GM18873 (cell line): ENCODE data around the gene SCD5.

Experiments
- ATAC-seq: cut with Tn5 transposase; IDR thresholded peaks from one replicate; pipeline ENCODE4 v1.9.1; 2021; ENCODE audit warnings: mild to moderate bottlenecking, moderate library complexity, moderate number of reproducible peaks; ENCODE audit not compliant: unreplicated experiment, low FRiP score

SCD5 gene

DNA sequence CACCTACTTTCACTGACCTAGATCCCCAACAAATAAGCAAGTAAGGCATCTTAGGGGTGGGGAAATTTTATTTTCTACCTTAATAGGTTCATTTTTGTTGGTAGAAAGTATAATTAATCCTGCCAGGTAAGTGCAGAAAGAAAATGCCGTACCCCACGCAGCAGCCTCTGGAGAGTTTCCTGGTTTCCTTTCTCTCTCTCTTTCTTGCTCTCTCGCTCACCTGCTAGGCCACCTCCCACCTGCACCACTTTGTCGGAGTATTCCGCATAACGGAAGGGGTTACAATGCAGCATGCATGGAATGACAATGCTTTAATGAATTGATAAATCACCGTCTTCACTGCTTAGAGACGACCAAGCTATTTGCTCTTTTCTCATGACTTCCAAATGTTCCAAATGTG is 101.0 kb downstream of the SCD5 start:
- no peak for ATAC-seq

DNA sequence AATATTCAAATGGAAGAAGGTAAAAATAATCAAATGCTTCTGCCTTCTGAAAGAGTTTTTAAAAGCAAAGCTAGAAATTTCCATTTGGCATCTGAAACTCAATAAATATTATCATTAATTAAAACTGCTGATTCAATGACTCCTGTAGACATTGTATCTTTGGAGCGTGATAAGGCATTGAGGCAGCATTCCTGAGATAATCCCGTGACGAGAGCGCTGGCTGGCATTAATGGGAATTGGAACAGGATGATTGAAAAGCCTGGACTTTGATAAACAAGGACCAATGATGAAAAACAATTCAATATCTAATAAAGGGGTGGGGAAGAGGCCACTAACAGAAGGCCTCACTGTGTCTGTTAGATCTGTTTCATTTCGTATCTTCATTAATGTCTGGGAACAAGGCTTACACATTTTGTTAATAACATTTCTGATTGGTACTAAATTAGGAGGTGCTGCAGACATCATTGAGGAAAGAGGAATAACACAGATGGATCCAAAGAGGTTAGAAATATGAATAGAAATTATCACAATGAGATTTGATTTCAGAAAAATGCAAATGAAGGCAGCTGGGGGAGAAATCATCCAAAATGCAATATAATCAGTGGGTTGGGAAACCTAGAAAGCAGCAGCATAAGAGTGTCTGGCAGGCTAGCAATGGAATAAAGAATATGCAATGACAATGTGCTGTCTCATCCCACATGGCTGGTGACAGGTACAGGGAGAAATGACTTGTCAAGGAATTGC is 102.3 kb downstream of the SCD5 start:
- no peak for ATAC-seq

DNA sequence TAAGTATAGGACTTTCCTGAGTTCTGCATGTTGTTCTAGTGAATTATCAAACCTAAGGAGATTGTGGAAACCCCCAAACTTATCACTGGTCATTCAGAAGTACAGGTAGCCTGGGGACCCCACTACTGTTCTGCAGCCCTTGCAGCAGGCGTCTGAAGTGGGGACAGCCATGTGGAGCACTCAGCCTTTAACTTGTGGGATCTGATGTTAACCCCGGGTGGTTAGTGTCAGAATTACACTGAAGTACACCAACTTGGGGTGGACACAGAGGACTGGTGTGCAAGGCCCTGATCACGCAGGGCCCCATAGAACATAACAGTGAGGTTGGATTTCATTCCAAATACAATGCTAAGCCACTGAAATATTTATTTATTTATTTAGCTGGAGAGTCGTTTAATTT is 103.7 kb downstream of the SCD5 start:
- ATAC-seq: no peak

DNA sequence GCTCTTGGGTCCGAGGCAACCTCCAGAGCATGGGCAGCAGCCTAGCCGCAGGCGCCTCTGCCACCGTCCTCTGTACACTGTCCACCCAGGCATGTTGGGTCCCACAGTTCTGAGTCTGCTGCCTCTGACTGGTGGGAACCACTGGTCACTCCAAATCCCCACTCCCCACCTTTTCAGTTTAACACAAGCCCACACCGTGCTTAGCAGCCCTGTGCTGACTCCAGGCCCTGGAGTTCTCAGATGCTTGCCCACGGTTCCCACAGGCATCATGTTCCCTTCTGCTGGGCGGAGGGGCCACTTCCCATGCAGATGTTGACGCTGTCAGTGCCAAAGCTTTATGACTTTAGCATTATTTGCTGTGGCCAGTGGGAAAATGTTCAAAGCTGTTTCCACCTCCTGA is 104.5 kb downstream of the SCD5 start:
- ATAC-seq: no peak

DNA sequence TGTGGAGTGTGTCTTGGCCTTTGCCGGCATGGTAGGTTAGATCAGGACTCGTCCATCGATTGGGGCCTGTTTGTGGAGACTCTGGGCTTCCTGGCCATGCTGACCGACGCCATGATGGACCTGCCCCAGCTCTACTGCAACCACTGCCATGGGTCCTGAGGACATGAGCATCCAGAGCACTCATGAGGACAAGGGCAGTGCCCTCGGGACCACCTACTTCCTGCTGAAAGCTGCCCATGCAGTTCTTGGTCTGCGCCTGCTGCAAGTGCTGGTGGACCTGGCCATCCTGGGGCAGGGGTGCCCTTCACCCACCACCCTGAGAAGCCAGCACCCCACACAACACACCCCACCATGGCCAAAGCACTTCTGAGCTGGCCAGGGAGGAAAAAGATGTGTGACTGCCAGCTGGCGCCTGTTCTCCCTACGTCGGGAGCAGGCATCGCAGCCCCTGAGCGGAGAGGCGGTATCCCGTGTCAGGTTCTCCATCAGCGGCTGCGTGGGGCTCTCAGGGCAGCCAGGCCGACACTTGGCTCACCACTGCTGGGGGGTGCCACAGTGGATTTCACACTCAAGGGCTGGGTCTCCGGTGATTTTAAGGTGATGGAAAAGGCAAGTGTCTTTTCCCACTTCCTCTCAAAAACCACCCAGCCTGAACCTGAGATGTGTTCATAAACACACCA is 106.4 kb downstream of the SCD5 start:
- ATAC-seq: no peak

DNA sequence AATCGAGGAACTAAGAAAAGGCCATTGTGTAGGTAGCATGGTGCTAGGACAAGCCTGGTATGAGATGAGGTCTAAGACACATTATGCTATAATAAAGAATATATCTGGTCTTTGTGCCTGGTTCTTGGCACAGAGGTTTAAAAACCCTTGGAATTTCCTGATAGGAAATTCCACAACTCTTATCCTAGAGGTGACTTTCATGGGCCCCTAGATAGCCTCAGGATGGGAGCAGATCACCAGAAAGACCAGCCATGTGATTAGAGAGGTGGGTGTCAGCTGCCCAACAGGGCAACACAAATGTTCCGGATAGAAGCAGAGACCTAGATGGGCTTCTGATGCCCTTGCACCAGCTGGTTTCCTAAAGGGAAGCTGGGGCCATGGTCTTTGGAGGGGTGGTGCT is 107.2 kb downstream of the SCD5 start:
- no peak for ATAC-seq

DNA sequence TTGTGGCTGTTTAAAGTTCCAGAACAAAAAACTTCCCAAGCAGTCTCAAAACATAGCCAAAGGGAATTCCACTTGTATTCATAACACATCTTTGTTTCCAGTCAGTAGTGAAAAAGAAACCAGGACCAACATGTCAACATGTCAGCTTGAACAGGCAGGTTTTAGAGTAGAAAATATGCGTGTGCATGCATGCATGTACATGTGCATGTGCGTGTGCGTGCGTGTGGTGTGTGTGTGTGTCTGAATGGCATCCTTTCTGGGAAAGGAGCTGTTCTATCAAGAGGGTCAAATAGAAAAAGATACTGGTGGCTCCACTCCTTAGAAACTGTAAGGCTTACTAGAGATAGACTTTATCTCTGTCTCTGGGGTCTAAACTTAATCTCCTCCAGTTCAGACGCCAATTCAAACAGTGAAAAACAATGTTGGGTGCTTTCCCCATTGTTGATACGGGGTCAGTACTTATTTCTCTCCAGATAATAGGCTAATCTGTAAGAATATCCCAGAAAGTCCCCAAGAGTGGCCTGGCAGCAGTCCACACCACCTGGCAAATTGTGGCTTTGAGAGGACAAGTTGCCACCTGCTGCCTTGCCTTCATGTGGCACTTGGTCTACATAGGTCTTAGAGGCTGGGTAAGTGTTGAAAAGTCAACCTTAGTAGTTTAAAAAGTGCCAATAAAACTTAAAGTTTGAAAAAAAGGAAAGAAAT is 110.4 kb downstream of the SCD5 start:
- ATAC-seq: no peak

DNA sequence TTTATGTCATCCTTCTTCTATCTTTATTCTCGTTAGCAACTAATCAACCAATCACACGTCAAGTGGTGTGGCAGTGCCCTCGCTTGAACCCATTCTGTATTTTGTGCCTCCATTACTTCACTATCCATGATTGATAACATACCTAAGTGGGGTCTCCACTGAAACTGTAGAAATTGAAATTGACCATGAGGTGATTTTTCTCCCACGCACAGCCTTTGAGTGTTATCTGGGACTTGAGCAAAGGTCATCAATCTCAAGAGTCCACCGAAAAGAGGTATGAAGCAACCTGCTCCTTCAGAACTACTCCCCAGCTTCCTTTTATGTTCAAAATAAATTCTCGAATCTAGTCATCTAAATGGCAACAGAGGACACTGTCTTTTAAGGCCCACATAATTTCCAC is 111.1 kb downstream of the SCD5 start:
- ATAC-seq: no peak

DNA sequence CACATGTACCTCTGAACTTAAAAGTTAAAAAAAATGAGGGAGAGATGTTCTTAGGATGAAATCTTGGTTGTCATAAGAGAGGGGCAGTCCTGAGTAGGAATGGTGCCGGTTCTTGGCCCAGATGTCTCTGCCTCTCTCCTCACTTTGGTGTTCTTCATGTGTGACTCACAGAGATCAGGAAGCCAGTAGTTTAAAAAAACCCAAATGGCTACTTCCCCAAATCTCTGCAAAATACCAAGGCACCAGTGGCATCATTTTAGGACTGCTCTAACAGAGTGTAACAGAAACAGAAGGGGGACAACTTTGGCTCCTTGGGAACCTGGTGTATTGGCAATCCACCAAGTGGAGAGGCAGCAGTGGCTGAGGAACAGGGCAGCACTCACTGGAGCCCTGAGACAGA is 116.8 kb downstream of the SCD5 start:
- ATAC-seq: no peak

DNA sequence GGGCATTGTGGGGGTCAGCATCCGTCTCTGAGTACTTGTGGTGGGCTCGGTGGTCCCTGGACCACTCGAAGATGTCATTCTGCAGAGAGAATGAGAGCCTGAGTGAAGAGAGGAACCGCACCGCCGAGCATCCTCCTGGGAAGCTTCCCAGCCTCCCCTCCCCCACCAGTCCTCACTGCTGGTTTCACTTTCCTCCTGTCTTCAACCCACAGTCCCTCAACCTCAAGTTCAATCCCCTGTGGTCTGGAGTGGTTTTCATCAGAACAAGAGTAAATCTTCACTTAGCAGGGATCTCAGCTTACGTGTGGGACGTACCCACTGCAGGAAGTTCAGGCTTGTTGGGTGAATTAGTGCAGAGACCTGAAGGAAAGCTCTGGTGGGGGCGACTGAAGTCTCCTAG is 117.8 kb downstream of the SCD5 start:
- ATAC-seq: no peak

DNA sequence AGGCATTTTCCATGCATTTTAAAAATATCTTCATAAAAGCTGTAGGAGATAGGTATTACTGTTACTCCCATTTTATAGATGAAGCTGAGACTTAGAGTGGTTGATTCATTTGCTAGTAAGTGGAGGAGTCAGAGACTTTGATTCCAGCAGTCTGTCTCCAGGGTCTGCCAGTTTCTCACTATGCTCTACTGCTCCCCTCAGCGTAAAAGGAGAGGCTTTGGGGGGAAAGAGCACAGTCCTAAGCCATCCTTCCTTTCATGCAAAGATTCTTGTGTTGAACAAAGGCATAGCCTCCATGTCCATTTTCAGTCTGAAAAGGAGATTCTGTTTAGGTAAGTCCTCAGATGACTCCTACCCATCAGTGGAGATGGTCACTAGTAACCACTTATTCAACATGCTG is 119.1 kb downstream of the SCD5 start:
- no peak for ATAC-seq

DNA sequence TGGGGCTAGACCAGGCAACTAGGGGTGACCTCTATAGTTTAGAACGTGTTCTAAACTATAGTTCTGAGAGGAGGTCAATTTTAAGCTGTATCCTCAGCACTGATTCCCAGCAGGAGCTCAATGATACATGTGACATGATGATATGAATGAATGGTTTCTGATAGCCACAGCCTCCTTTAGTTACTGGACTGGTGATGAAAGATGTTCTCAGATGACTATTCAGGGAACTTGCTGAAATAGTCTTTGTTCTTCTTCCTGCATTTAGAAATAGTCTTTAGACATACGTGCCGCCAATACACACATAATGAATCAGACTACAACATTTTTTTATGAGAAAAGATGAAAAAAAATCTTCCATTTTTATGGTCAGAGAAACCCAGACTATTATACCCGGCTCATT is 120.5 kb downstream of the SCD5 start:
- ATAC-seq: no peak

DNA sequence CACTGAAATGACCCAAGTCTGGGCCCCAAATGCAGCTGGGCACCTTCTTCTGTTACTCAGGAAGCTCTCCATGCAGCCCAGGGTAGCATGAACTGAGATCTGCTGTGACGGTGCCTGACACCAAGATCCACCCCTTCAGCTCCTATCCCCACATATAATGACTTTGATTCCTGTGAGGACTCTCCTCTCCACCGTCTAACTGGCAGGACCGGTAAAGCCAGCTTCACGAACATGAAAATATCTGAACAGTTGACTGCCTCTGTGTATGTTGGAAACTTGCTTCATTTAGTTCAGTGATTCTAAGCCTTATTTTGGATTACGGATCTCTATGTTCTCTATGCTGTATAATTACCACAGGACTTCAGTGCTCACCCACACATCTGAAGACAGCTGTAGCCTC is 121.3 kb downstream of the SCD5 start:
- ATAC-seq: no peak

DNA sequence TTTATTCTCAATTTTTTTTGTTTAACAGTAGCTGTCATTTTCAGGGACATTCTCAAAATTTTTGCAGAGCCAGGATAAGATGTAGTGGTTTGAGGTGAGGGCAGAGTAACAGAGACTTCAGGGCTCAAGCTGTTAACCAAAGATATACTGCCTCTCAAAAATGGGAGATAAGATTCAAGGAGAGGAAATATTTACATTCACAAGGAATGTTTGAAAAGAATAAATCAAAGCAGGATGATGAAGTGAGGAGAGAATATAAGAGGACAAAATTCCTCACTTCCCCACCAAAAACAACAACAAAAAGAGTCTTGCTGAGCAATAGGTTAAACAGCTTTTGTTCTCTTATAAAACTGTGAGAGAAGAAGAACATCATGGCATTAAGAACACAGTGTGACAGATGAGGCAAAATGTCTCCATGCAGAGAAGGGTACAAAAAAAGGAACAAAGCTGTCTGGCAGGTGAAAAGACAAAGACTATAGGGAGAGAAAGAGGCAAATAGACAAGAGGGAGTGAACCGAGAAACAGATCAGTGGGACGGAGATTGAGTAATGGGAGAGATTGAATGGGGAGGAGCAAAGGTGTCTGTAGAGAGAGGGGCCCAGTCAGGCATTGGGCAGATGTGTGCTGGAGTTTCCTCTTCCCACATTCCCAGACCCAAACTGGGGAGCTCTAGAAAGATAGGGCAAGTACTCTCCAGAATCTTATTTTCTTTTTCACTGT is 130.7 kb downstream of the SCD5 start:
- no peak for ATAC-seq

DNA sequence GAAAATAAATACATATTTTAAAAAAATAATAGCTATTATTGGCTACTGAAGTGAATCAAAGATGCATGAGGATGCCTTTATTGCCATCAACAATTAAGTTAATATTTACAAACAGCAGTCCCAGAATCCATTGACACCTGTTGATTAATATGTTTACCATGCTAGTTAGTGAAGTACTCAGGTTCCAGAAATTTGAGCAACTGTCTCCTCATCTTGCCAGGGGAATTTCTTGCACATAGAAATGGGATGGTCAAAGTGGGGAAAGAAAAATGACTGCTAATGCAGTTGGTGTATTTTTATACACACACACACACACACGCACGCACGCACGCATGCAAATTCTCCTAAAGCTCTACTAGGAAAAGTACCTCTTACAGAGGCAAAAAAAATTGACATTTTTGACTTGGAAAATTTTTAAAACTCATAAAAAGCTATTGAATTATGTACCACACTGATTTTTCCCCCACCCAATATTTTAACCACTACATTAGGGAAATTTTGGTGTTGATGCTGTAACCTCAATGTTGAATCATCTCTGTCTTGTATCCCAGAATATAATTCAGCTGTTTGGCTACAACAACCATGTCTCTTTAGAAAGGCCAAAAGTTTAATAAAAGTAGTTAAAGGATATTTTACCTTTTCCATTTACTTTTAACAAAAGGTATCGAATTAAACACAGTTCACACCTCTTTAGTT is 131.5 kb downstream of the SCD5 start:
- ATAC-seq: no peak

DNA sequence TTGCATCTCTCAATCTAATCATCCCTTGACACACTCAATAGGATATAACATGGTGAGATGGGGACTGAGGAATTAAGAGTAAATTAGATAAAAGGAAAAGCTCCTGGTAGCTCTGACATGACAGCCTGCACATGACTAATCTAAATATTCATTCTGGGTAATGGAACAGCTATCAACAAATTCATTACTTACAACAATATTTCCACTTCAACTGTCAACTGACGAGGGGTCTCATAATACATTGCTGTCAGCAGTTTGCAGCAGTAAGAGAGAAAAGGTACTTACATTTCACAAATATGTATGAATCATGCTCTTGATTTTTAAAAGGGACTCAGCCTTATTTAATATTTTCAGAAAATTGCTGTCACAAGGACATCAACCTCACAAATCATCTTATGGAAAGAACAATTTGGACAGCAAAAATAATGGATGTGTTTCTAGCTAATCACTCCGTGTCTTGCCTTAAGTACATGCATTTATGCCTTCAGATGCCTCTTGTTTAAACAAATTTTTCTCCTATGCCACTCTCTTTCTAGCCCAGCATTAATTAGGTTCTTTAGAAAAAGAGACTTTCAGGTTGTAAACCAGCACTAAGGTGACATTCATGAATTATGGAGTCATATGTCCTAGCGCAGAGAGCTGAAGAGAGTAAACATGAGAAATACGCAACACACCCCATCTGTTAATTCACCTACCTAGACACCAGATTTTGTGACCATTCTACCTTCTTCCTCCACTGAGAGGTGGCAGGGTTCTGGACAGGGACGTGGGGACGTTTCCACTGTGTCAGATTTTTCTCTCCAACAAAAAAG is 137.2 kb downstream of the SCD5 start:
- ATAC-seq: no peak

DNA sequence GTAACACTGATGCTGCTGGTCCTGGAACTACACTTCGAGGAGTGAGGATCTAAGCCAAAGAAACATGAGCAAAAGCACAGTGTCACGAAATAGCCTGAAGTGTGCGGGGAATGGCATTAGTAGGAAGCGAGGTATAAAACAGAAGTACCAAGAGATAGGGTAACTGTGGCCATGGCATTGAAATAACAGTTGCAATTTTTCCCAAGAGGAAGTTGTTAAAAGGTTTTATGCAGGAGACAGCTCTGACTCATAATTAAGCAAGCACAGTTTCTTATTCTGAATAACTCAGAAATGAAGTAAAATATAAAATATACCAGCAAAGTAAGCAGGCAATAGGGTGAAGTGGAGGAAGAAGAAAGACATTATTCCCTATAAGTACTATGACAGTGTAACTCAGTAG is 146.5 kb downstream of the SCD5 start:
- ATAC-seq: no peak

DNA sequence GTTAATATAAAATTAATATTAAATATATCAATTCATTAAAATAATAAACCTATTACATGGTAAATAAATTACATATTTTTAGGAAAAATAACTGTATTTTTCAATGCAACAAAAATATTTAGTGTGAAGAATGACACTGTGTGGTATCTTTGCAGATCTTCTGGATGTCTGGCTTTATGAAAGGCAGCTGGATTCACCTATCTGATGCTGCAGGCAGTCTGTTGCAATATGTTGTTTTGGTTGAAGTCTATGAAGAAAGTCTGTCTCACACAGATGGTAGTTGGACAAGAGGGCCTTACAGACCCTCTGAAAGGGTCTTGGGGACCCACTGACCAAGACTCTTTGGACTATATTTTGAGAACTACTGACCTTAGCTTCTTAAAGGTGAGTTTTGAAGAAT is 147.7 kb downstream of the SCD5 start:
- no peak for ATAC-seq

DNA sequence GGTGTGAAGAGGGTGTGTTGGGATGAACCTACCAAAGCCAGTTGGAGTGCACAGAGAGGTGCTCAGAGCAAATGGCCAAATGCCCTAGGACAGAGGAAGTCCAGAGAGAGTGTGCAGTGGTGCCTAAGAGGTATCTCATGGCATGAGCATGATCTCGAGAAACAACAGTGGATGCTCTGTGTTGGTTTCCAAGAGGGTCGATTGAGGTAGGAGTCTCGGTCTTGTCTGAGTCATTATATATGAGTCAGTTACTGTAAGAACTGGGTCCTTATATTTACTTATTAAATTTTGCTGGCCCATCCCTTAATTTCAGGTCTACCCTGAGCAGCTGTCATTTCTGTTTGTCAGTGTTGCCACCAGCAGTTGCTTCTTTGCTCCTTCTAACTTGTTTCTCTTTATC is 150.2 kb downstream of the SCD5 start:
- ATAC-seq: no peak
